GM13977 (cell line): ENCODE measurements around the gene EIF4G1.

ENCODE experiments used
- DNase-seq: peaks from one replicate; pipeline ENCODE4 v3.0.0; 2012; ENCODE audit warnings: low spot score
- in situ Hi-C: fragments of 300-500 bp; cut with MboI; formaldehyde crosslinking; loops from one replicate; pipeline ENCODE4 v1.12.0; 2022; ENCODE audit warnings: low sequenced_read_pairs, low pct_unique_long_range_greater_than_20kb, mixed read lengths, inconsistent platforms; ENCODE audit not compliant: unreplicated experiment
- TF ChIP-seq, protein P1 (sequence below): IDR thresholded peaks from 2 replicates; pipeline ENCODE4 v1.5.1; 2012; ENCODE audit warnings: mild to moderate bottlenecking, control low read depth; ENCODE audit not compliant: insufficient read depth; ENCODE audit errors: extremely low read depth, missing control alignments

EIF4G1 gene

DNA sequence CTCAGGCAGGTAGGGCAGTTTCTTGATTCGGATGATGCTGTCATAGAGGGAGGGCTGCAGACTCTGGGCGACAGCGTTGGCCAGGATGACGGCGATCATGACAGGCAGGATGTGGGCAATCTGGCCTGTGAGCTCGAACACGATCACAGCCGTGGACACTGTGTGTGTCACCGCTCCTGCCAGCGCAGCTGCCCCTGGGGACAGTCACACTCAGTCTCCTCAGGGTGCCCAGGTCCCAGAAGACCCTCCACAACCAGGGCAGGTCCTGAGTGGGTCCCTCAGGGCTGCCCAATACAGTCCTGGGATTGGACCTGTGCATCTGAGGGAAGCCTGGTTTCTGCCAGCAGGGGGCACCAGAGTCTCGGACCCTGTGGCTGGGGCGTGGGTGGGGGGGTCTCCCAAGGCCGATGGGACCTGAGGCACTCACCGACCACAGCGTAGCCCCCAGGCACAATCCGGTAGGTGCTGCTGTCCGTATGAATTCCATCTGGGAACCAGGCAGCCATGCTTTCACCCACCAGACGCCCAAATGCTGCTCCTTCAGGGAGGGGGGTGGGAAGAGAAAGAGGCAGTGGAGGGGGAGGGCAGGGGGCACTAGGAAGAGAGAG, 39.8 kb downstream of the EIF4G1 start:
- in situ Hi-C loops: no loop called here
- TF ChIP-seq, protein P1, sequence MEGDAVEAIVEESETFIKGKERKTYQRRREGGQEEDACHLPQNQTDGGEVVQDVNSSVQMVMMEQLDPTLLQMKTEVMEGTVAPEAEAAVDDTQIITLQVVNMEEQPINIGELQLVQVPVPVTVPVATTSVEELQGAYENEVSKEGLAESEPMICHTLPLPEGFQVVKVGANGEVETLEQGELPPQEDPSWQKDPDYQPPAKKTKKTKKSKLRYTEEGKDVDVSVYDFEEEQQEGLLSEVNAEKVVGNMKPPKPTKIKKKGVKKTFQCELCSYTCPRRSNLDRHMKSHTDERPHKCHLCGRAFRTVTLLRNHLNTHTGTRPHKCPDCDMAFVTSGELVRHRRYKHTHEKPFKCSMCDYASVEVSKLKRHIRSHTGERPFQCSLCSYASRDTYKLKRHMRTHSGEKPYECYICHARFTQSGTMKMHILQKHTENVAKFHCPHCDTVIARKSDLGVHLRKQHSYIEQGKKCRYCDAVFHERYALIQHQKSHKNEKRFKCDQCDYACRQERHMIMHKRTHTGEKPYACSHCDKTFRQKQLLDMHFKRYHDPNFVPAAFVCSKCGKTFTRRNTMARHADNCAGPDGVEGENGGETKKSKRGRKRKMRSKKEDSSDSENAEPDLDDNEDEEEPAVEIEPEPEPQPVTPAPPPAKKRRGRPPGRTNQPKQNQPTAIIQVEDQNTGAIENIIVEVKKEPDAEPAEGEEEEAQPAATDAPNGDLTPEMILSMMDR: peak; percentile 91
- DNase-seq: peak; percentile 83

DNA sequence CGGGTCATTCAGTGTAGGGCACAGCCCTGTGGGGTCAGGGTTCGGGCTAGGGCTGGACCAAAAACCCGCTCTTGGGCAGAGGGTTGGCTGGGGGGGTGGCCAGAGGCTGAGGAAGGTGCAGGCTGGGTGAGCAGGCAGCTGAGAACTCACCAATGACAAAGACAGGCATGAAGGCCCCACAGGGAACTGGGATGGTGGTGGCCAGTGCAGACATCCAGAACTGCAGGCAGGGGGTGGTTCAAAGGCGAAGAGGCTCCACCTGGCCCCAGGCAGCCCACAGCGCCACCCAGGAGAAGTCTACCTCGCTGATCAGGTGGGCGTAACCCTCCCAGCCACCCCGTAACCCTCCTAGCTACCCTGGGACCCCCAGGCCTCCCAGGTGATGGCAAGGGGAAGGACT, 40.3 kb downstream of the EIF4G1 start:
- TF ChIP-seq, protein P1: no peak
- no peak for DNase-seq
- in situ Hi-C loops: no loop called here

DNA sequence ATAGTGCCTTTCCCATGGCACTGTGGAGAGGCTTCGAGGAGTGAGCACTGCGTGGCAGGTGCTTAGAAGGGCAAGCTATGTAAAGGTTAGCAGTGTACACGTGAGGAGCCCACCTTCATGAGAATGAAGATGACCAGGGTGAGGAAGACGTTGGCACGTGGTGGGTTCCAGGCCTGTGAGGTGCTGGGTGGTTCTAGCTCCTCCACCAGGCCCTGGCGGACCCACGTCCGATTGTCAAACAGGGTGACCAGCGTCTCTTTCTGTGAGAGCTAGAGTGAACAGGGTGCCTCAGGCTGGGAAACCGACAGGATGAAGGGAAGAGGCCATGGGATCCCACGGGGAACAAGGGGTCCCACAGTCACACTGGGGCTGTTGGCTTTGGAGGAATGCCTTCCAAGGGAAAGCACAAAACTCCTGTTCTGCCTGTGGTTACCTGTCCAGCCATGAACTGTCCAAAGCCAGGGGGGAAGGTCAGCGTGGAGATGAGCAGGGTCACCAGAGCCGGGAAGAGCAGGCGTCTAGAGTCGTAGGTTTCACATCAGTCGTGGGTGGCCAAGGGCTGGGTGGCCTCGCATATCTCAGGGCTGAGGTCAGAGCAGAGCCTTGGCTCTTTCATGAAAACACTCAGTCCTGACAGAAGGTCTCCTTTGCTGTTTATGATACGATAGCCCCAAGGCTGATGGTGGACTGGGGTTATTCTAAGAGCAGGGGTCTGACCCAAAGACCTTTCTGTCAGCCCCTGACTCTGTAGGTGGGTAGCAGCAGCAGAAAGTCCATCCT, 41.0 kb downstream of the EIF4G1 start:
- no peak for DNase-seq
- TF ChIP-seq, protein P1: no peak
- in situ Hi-C loops: no loop called here

DNA sequence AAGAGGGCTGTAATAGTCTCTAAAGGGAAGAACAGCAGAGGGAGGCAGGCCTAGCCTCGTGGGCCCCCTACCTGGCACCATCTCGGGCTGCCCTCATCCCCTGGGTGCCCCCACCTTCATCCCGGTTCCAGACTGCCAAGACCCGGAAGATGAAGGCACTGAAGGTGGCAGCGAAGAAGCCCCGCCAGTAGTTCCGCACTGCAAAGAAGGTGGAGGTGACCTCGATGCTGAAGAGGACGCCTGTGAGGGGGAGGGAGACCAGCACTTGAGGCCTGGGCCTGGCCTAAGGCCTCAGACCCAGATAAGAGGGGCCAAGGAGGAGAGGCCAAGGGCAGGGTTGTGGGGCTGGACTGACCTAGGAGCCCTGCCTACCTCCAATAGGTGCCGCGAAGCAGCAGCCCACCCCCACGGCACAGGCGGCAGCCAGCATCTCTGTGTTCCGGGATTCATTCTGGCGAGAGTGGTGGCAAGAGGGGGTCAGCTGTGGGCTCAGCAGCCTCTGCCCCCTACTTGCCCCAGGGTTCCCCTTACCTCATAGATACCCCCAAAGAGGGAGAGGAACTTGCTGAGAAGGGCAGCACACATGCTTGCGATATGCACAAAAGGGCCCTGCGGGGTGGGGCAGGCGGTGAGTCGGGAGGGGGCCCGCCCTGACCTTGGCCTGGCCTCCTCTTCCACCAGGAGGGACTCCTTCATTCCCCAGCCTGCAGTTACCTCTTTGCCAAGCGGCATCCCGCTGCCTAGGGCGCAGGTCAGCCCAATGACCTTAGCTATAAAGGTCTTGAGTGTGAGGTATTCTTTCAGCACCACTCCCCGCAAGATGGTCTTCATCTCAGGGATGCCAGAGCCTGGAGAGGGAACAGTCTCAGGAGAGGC, 43.1 kb downstream of the EIF4G1 start:
- in situ Hi-C loops: no loop called here
- TF ChIP-seq, protein P1: no peak
- no peak for DNase-seq

DNA sequence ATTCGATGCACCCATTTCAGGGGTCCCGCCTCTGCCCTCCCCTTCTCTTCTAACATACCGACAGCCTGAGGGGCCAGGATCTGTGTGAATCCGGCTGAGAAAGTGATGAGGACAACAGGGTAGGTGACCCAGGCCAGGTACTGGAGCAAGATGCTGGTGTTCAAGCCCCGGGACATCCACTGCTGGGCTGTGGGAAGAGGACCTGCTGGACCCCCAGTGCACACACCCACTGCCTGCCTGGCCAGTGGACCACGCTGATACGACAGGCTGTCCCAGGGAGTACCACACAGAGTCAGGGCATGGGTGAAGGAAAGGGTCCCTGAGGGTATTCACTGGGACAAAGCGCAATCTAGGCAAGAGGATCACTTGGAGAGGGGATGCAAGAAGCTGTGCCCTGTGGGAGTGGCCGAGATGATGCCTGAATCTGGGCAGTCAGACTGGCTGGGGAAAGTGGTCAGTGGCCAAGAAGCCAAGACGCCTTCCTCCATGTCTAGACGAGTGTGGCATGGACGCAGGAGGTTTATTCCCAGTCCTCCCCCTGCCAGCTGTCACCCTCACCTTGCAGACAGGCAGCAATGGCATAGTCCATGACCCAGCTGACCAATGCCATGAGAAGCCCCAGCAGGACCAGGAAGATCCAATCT, 43.8 kb downstream of the EIF4G1 start:
- in situ Hi-C loops: no loop called here

DNA sequence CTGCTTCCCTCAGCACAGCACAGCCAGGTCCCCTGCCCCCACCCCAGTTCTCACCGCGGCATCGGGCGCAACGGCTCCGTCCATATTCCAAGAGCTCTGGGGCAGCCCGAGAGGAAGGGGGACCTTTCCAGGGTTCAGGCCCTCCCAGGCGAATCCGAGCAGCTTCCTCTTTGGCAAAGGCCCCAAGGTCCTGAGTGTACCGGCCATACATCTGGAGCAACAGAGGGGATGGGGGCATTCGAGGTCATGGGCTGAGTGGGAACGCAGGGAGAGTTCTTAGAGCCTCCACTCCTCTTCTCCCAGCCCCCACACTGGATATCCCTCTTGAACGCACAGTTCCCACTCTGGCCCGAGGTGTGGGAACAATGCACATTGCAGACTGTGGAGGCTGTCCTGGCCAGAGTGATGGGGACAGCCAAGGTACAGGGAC, 44.5 kb downstream of the EIF4G1 start:
- TF ChIP-seq, protein P1: no peak
- DNase-seq: no peak
- in situ Hi-C loops: no loop called here

More for the DNA sequence above, 43.8 kb downstream of the EIF4G1 start:
- DNase-seq: no peak
- TF ChIP-seq, protein P1: no peak
